Measurements from ENCODE around the gene MNAT1. TPM values are rescaled to one million over a fixed set of nuclear protein-coding genes. Genes with fewer than 3 reads are reported as not detected.

The MNAT1 gene
- total and polyA plus RNA-seq, 9 of the 15 experiments (the other 6 are each of a cell fraction or from before 2014, with no cell fraction given), result 37.8 to 83.3 (median 60.4) TPM

DNA sequence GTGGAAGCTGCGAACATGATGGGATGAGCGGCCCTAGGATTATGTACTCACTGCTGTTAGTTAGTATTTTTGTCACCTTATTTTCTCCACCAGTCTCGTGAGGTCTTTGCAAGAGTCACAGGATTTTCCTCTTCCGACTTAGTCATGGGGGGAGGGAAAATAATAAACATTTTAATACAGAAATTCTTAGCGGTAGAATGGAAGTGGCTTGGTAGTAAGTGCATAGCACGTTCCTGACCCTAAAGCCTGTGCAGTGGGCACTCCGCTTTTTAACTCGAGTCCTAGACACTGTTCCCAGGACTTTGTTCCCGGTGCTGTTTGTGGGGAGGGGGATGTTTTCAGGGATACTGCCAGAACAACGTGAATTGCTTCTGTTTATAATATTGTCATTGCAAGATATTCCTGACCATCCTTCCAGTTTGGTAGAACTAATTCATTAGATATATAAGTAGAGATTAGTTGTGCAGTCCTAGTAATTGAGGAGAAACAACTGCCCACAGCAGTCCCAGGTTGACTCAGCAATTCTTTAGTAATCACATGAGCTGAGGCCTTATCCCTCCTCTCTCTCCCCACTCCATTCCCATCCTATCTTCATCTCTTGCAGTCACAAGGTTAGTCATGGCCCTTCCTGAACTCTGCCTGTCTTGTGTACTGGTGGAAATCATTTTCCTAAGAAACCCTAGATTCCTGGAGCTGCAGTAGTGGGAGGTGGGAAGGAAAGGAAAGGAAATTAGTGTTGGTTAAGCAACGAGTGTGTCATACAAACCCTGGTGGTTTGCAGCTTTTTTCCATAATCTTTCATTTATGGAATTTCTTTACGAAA is 247.3 kb downstream of the MNAT1 start (continued):
- TF ChIP-seq NFRKB (IDR thresholded peaks at IDR 0.05; ENCODE audit: low read depth) (no peak), BHLHE40 (IDR thresholded peaks at IDR 0.05; ENCODE audit: low read length) (peak; percentile 68), TAF1 (IDR thresholded peaks at IDR 0.05; ENCODE audit: control insufficient read depth, extremely low read depth, insufficient read depth, low read length, severe bottlenecking) (no peak), E2F1 (CRISPR knock-in tag; IDR thresholded peaks at IDR 0.05) (no peak), SOX6 (IDR thresholded peaks at IDR 0.05) (0 out of 2 replicates have a peak, but pooled peaks have one; percentile 9), E2F4 (CRISPR knock-in tag; IDR thresholded peaks at IDR 0.05; ENCODE audit: low read depth) (no peak), SMARCE1 (IDR thresholded peaks at IDR 0.05) (0 out of 2 replicates have a peak, but pooled peaks have one; percentile 36), SRF (CRISPR knock-in tag; IDR thresholded peaks at IDR 0.05) (no peak), CLOCK (CRISPR knock-in tag; IDR thresholded peaks at IDR 0.05; ENCODE audit: borderline replicate concordance) (no peak), MAFK (IDR thresholded peaks at IDR 0.05; ENCODE audit: low read length) (peak; percentile 88), KDM2B (CRISPR knock-in tag; IDR thresholded peaks at IDR 0.05) (no peak), TOE1 (IDR thresholded peaks at IDR 0.05; ENCODE audit: borderline replicate concordance) (peak; percentile 69), TOE1 (CRISPR knock-in tag; IDR thresholded peaks at IDR 0.05; ENCODE audit: borderline replicate concordance, low read depth) (no peak), CBX1 (IDR thresholded peaks at IDR 0.05; ENCODE audit: low read depth) (no peak)
- TF ChIP-seq, protein P1, sequence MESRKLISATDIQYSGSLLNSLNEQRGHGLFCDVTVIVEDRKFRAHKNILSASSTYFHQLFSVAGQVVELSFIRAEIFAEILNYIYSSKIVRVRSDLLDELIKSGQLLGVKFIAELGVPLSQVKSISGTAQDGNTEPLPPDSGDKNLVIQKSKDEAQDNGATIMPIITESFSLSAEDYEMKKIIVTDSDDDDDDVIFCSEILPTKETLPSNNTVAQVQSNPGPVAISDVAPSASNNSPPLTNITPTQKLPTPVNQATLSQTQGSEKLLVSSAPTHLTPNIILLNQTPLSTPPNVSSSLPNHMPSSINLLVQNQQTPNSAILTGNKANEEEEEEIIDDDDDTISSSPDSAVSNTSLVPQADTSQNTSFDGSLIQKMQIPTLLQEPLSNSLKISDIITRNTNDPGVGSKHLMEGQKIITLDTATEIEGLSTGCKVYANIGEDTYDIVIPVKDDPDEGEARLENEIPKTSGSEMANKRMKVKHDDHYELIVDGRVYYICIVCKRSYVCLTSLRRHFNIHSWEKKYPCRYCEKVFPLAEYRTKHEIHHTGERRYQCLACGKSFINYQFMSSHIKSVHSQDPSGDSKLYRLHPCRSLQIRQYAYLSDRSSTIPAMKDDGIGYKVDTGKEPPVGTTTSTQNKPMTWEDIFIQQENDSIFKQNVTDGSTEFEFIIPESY (CRISPR knock-in tag; IDR thresholded peaks at IDR 0.05), result no peak
- TF ChIP-seq, protein P2, sequence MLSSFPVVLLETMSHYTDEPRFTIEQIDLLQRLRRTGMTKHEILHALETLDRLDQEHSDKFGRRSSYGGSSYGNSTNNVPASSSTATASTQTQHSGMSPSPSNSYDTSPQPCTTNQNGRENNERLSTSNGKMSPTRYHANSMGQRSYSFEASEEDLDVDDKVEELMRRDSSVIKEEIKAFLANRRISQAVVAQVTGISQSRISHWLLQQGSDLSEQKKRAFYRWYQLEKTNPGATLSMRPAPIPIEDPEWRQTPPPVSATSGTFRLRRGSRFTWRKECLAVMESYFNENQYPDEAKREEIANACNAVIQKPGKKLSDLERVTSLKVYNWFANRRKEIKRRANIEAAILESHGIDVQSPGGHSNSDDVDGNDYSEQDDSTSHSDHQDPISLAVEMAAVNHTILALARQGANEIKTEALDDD (IDR thresholded peaks at IDR 0.05), result peak; percentile 65; the same call in 1 of the 2 replicates
- TF ChIP-seq, protein P3, sequence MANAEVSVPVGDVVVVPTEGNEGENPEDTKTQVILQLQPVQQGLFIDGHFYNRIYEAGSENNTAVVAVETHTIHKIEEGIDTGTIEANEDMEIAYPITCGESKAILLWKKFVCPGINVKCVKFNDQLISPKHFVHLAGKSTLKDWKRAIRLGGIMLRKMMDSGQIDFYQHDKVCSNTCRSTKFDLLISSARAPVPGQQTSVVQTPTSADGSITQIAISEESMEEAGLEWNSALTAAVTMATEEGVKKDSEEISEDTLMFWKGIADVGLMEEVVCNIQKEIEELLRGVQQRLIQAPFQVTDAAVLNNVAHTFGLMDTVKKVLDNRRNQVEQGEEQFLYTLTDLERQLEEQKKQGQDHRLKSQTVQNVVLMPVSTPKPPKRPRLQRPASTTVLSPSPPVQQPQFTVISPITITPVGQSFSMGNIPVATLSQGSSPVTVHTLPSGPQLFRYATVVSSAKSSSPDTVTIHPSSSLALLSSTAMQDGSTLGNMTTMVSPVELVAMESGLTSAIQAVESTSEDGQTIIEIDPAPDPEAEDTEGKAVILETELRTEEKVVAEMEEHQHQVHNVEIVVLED (CRISPR knock-in tag; IDR thresholded peaks at IDR 0.05), result no peak

All from K562 (cell line).